Ammon's horn (tissue), 1 donor: ENCODE data around the gene SHISA7.
"Not testable (repeated sequence)": the region's sequence is repeated elsewhere in the genome, so short reads cannot be mapped to it uniquely, and the experiment has no call there.

Experiments
- DNase-seq: peaks from one replicate; pipeline ENCODE4 v3.0.0-alpha.2; 2016; ENCODE audit warnings: low spot score

The SHISA7 gene

GRCh38 chr19:55446060-55446459 is 3.0 kb upstream of the SHISA7 start:
- no peak for DNase-seq

GRCh38 chr19:55444646-55445045 is 1.5 kb upstream of the SHISA7 start:
- DNase-seq, result no peak

- no peak for DNase-seq
Measured at GRCh38 chr19:55443824-55444480, 852 bp upstream of the SHISA7 start.

- peak; percentile 28 for DNase-seq
Measured at GRCh38 chr19:55442372-55442961, 633 bp downstream of the SHISA7 start.

GRCh38 chr19:55441692-55442321 is 1.3 kb downstream of the SHISA7 start:
- no peak for DNase-seq

GRCh38 chr19:55441319-55441691 is 1.8 kb downstream of the SHISA7 start:
- no peak for DNase-seq

GRCh38 chr19:55440411-55441105 is 2.5 kb downstream of the SHISA7 start:
- DNase-seq, result no peak

GRCh38 chr19:55439052-55439451 is 4.0 kb downstream of the SHISA7 start:
- DNase-seq, result no peak

- peak; percentile 33 for DNase-seq
Measured at GRCh38 chr19:55437410-55437809, 5.7 kb downstream of the SHISA7 start.

GRCh38 chr19:55436847-55437246 is 6.3 kb downstream of the SHISA7 start:
- no peak for DNase-seq

GRCh38 chr19:55435020-55435419 is 8.1 kb downstream of the SHISA7 start:
- DNase-seq, result no peak

- DNase-seq, result no peak
Measured at GRCh38 chr19:55434356-55434919, 8.7 kb downstream of the SHISA7 start.

GRCh38 chr19:55433292-55433691 is 9.8 kb downstream of the SHISA7 start:
- no peak for DNase-seq

GRCh38 chr19:55432241-55432959 is 10.7 kb downstream of the SHISA7 start:
- DNase-seq, result no peak

GRCh38 chr19:55431183-55431582 is 11.9 kb downstream of the SHISA7 start:
- DNase-seq, result no peak

GRCh38 chr19:55426042-55426441 is 17.1 kb downstream of the SHISA7 start:
- peak; percentile 92 for DNase-seq

- DNase-seq, result no peak
Measured at GRCh38 chr19:55424518-55424917, 18.6 kb downstream of the SHISA7 start.

GRCh38 chr19:55423225-55424005 is 19.7 kb downstream of the SHISA7 start:
- DNase-seq, result peak; percentile 29

GRCh38 chr19:55421281-55421680 is 21.8 kb downstream of the SHISA7 start:
- not testable (repeated sequence) for DNase-seq

- peak; percentile 44 for DNase-seq
Measured at GRCh38 chr19:55419624-55420236, 23.4 kb downstream of the SHISA7 start.

- DNase-seq, result no peak
Measured at GRCh38 chr19:55419103-55419502, 24.0 kb downstream of the SHISA7 start.
